GM21576 (cell line): ENCODE measurements around the gene AHNAK2.

Source experiments
- ATAC-seq: cut with Tn5 transposase; IDR thresholded peaks from one replicate; pipeline ENCODE4 v1.9.1; 2021; ENCODE audit warnings: mild to moderate bottlenecking, moderate library complexity; ENCODE audit not compliant: unreplicated experiment

The AHNAK2 gene

GRCh38 chr14:104974665-104975390 lies 3.3 kb downstream of the AHNAK2 start:
- ATAC-seq: no peak

- ATAC-seq: no peak
Measured at GRCh38 chr14:104974146-104974541, 4.0 kb downstream of the AHNAK2 start.

GRCh38 chr14:104973385-104974145 lies 4.6 kb downstream of the AHNAK2 start:
- no peak for ATAC-seq

GRCh38 chr14:104973135-104973384 lies 5.1 kb downstream of the AHNAK2 start:
- no peak for ATAC-seq

GRCh38 chr14:104972301-104973134 lies 5.7 kb downstream of the AHNAK2 start:
- no peak for ATAC-seq

GRCh38 chr14:104971447-104972240 lies 6.5 kb downstream of the AHNAK2 start:
- no peak for ATAC-seq

GRCh38 chr14:104970231-104971068 lies 7.7 kb downstream of the AHNAK2 start:
- no peak for ATAC-seq

- no peak for ATAC-seq
Measured at GRCh38 chr14:104969741-104970230, 8.4 kb downstream of the AHNAK2 start.

GRCh38 chr14:104968541-104969401 lies 9.4 kb downstream of the AHNAK2 start:
- no peak for ATAC-seq

GRCh38 chr14:104968153-104968527 lies 10.0 kb downstream of the AHNAK2 start:
- ATAC-seq: no peak

GRCh38 chr14:104967386-104968152 lies 10.6 kb downstream of the AHNAK2 start:
- ATAC-seq: no peak

- no peak for ATAC-seq
Measured at GRCh38 chr14:104966981-104967385, 11.2 kb downstream of the AHNAK2 start.

- ATAC-seq: no peak
Measured at GRCh38 chr14:104966261-104966865, 11.8 kb downstream of the AHNAK2 start.

- ATAC-seq: no peak
Measured at GRCh38 chr14:104965561-104966231, 12.5 kb downstream of the AHNAK2 start.

GRCh38 chr14:104964546-104964945 lies 13.6 kb downstream of the AHNAK2 start:
- no peak for ATAC-seq

GRCh38 chr14:104957146-104958113 lies 20.7 kb downstream of the AHNAK2 start:
- no peak for ATAC-seq
